IMR-90 (cell line): ENCODE results near the gene FUT9. TPM values are rescaled to one million over a fixed set of nuclear protein-coding genes. Genes with fewer than 3 reads are reported as not detected.

Experiments
- ATAC-seq: fragments of 200-7000 bp; cut with Tn5 transposase; 2 replicates; pipeline ENCODE4 v1.9.1; 2020; ENCODE audit warnings: low read depth, mild to moderate bottlenecking, moderate library complexity
- BruUV-seq: library from RNA; stranded (reverse); fragments of 400-500 nt; replicated peaks from 2 replicates; lab custom pipeline; 2021; lab: Mats Ljungman, UMichigan
- CTCF ChIA-PET: fragments of 300-600 bp; formaldehyde crosslinking; extraction: SDS; loops from one replicate; lab custom pipeline; 2021; ENCODE audit warnings: antibody characterized with exemption; lab: Yijun Ruan, JAX
- POLR2A ChIA-PET: fragments of 300-600 bp; sonication (Branson Sonifier 250); formaldehyde crosslinking; loops from one replicate; lab custom pipeline; 2022; ENCODE audit warnings: antibody characterized with exemption; ENCODE audit not compliant: unreplicated experiment; lab: Charles Lee
- DNase-seq: peaks from one replicate; pipeline ENCODE4 v3.0.0; 2013
- H2AFZ ChIP-seq: replicated peaks from 2 replicates; pipeline ENCODE3; 2013; ENCODE audit warnings: low read length, mild to moderate bottlenecking; ENCODE audit not compliant: poor library complexity
- H2AK5ac ChIP-seq: 2 replicates; pipeline ENCODE4 v1.6.1; 2013; ENCODE audit warnings: low read depth, low read length, inconsistent platforms
- H2AK9ac ChIP-seq: replicated peaks from 2 replicates; pipeline ENCODE3; 2013; ENCODE audit warnings: mild to moderate bottlenecking, low read depth, low read length, moderate library complexity; ENCODE audit not compliant: poor library complexity
- H2BK120ac ChIP-seq: 2 replicates; pipeline ENCODE4 v1.6.1; 2013; ENCODE audit warnings: low read depth, low read length, inconsistent platforms
- H2BK15ac ChIP-seq: 3 replicates; pipeline ENCODE4 v1.6.1; 2013; ENCODE audit warnings: low read depth, low read length, inconsistent platforms
- H2BK20ac ChIP-seq: 2 replicates; pipeline ENCODE4 v1.6.1; 2013; ENCODE audit warnings: low read depth, mild to moderate bottlenecking, inconsistent platforms, low read length, moderate library complexity
- H2BK5ac ChIP-seq: 2 replicates; pipeline ENCODE4 v1.6.1; 2013; ENCODE audit warnings: mild to moderate bottlenecking, low read depth, low read length, inconsistent platforms; ENCODE audit not compliant: poor library complexity, severe bottlenecking
- H3K14ac ChIP-seq: replicated peaks from 2 replicates; pipeline ENCODE4 v1.6.1; 2013; ENCODE audit warnings: low read depth, low read length, inconsistent platforms
- H3K18ac ChIP-seq: 2 replicates; pipeline ENCODE4 v1.6.1; 2013; ENCODE audit warnings: low read depth, low read length, control low read depth
- H3K23ac ChIP-seq: 2 replicates; pipeline ENCODE4 v1.6.1; 2013; ENCODE audit warnings: low read depth, low read length, inconsistent platforms
- H3K27ac ChIP-seq: 2 replicates; pipeline ENCODE4 v1.5.1; 2013; ENCODE audit warnings: mild to moderate bottlenecking, control low read depth, low read length; ENCODE audit not compliant: insufficient read depth
- H3K27me3 ChIP-seq: 2 replicates; pipeline ENCODE4 v1.6.1; 2013; ENCODE audit warnings: low read length; ENCODE audit not compliant: control insufficient read depth, insufficient read depth
- H3K36me3 ChIP-seq: 2 replicates; pipeline ENCODE4 v1.6.1; 2013; ENCODE audit warnings: low read length, mixed read lengths; ENCODE audit not compliant: control insufficient read depth, insufficient read depth
- H3K4ac ChIP-seq: 2 replicates; pipeline ENCODE4 v1.6.1; 2013; ENCODE audit warnings: low read depth, low read length, inconsistent platforms
- H3K4me1 ChIP-seq: 2 replicates; pipeline ENCODE4 v1.6.1; 2013; ENCODE audit warnings: low read length, mixed read lengths; ENCODE audit not compliant: control insufficient read depth, insufficient read depth
- H3K4me2 ChIP-seq: 2 replicates; pipeline ENCODE4 v1.6.1; 2013; ENCODE audit warnings: low read depth, mild to moderate bottlenecking, control low read depth, low read length, moderate library complexity
- H3K4me3 ChIP-seq: 2 replicates; pipeline ENCODE4 v1.5.1; 2013; ENCODE audit warnings: low read depth, mild to moderate bottlenecking, control low read depth, low read length, moderate library complexity; ENCODE audit not compliant: insufficient read depth
- H3K56ac ChIP-seq: 2 replicates; pipeline ENCODE4 v1.6.1; 2013; ENCODE audit warnings: low read length, inconsistent platforms; ENCODE audit not compliant: insufficient read depth; ENCODE audit errors: extremely low read depth
- H3K79me1 ChIP-seq, 2 experiments: 2 replicates each; pipeline ENCODE4 v1.6.1; 2013; ENCODE audit warnings: low read length in 2 of 2, inconsistent platforms in 1 of 2, low read depth in 1 of 2
- H3K9ac ChIP-seq: 2 replicates; pipeline ENCODE4 v1.6.1; 2013; ENCODE audit warnings: low read depth, low read length, control low read depth
- H3K9me1 ChIP-seq: 2 replicates; pipeline ENCODE4 v1.6.1; 2013; ENCODE audit warnings: low read length, inconsistent platforms; ENCODE audit not compliant: insufficient read depth
- H3K9me3 ChIP-seq: 2 replicates; pipeline ENCODE4 v1.6.1; 2013; ENCODE audit warnings: low read length; ENCODE audit not compliant: control insufficient read depth, insufficient read depth
- H4K20me1 ChIP-seq: 2 replicates; pipeline ENCODE4 v1.6.1; 2013; ENCODE audit warnings: low read length, inconsistent platforms; ENCODE audit not compliant: insufficient read depth
- H4K5ac ChIP-seq: 2 replicates; pipeline ENCODE4 v1.6.1; 2013; ENCODE audit warnings: mild to moderate bottlenecking, low read depth, low read length, control low read depth
- H4K8ac ChIP-seq, 2 experiments: 2 replicates each; pipeline ENCODE4 v1.6.1; 2013; ENCODE audit warnings: low read depth in 2 of 2, low read length in 2 of 2, control low read depth in 1 of 2, inconsistent platforms in 1 of 2
- H4K91ac ChIP-seq: 2 replicates; pipeline ENCODE4 v1.6.1; 2013; ENCODE audit warnings: low read depth, low read length, inconsistent platforms; ENCODE audit not compliant: insufficient read depth
- BHLHE40 ChIP-seq: fragments of 150-350 bp; IDR thresholded peaks from 2 replicates; pipeline ENCODE4 v1.6.1; 2016; ENCODE audit warnings: mild to moderate bottlenecking, low read depth, low read length
- CEBPB ChIP-seq: IDR thresholded peaks from 2 replicates; pipeline ENCODE4 v1.6.1; 2012; ENCODE audit warnings: low read depth, low read length, improper control_type of control experiment
- CHD1 ChIP-seq: IDR thresholded peaks from 2 replicates; pipeline ENCODE4 v1.6.1; 2012; ENCODE audit warnings: low read depth, low read length, improper control_type of control experiment
- CTCF ChIP-seq: conservative IDR thresholded peaks from 2 replicates; pipeline ENCODE4 v1.5.1; 2012; ENCODE audit warnings: mild to moderate bottlenecking, low read depth, low read length, improper control_type of control experiment
- ELK1 ChIP-seq: fragments of 150-350 bp; IDR thresholded peaks from 2 replicates; pipeline ENCODE4 v1.6.1; 2016; ENCODE audit warnings: low read depth, mild to moderate bottlenecking, low read length, moderate library complexity, borderline replicate concordance
- FOS ChIP-seq: fragments of 150-350 bp; IDR thresholded peaks from 2 replicates; pipeline ENCODE4 v1.6.1; 2016; ENCODE audit warnings: low read depth, low read length
- MAFK ChIP-seq: IDR thresholded peaks from 2 replicates; pipeline ENCODE4 v1.6.1; 2012; ENCODE audit warnings: low read depth, low read length, improper control_type of control experiment
- MAZ ChIP-seq: IDR thresholded peaks from 2 replicates; pipeline ENCODE4 v1.6.1; 2012; ENCODE audit warnings: low read depth, mild to moderate bottlenecking, low read length, improper control_type of control experiment, moderate library complexity, borderline replicate concordance
- NFE2L2 ChIP-seq: fragments of 150-350 bp; IDR thresholded peaks from 2 replicates; pipeline ENCODE4 v1.6.1; 2016; ENCODE audit warnings: low read depth, mild to moderate bottlenecking, low read length
- POLR2A ChIP-seq: IDR thresholded peaks from 2 replicates; pipeline ENCODE4 v1.6.1; 2012; ENCODE audit warnings: mild to moderate bottlenecking, low read depth, low read length
- RAD21 ChIP-seq: IDR thresholded peaks from 2 replicates; pipeline ENCODE4 v1.6.1; 2012; ENCODE audit warnings: low read length, improper control_type of control experiment
- RFX5 ChIP-seq: IDR thresholded peaks from 2 replicates; pipeline ENCODE4 v1.8.0; 2012; ENCODE audit warnings: low read depth, mild to moderate bottlenecking, low read length, moderate library complexity
- SMC3 ChIP-seq: fragments of 150-350 bp; IDR thresholded peaks from 2 replicates; pipeline ENCODE4 v1.6.1; 2016; ENCODE audit warnings: low read depth, mild to moderate bottlenecking, antibody characterized with exemption, low read length, moderate library complexity
- WGBS, 2 experiments: methylation state at CpG; one replicate each; pipeline versions ENCODE4 v1.1.5 to v1.1.7; 2013; ENCODE audit warnings: missing lambda C conversion rate in 2 of 2; ENCODE audit not compliant: insufficient read length in 1 of 2; ENCODE audit errors: extremely low coverage in 2 of 2; 5-methylcytosine and 5-hydroxymethylcytosine counted together
- dilution Hi-C: fragments of 300-500 bp; cut with HindIII; formaldehyde crosslinking; loops from one replicate; pipeline ENCODE4 v1.14.3; 2018; ENCODE audit warnings: low sequenced_read_pairs; ENCODE audit not compliant: unreplicated experiment
- in situ Hi-C: fragments of 300-500 bp; cut with MboI; formaldehyde crosslinking; loops from 3 replicates; pipeline ENCODE4 v1.14.3; 2019; ENCODE audit warnings: low sequenced_read_pairs, inconsistent platforms, mixed read lengths
- intact Hi-C: fragments of 100-400 bp; cut with micrococcal nuclease; formaldehyde crosslinking; loops from 2 replicates; pipeline ENCODE4 v1.10.0; 2022
- polyA plus RNA-seq, 3 experiments: library from polyadenylated mRNA; depleted of rRNA; stranded (reverse); fragments of >200 nt; gene quantifications; 2 replicates each; pipeline ENCODE4 v1.2.3, GENCODE V29; 2012; ENCODE audit warnings: low replicate concordance in 1 of 3
- total RNA-seq: library from RNA; depleted of rRNA; stranded (reverse); fragments of >200 nt; gene quantifications from 2 replicates; pipeline ENCODE4 v1.2.3, GENCODE V29; 2012
- TF ChIP-seq, protein P1 (sequence below): fragments of 150-350 bp; IDR thresholded peaks from 2 replicates; pipeline ENCODE4 v1.6.1; 2017; ENCODE audit warnings: mild to moderate bottlenecking, antibody characterized with exemption, low read length, low read depth

FUT9 gene
- total and polyA plus RNA-seq, 2 of the 4 experiments (the other 2 are of a cell fraction): under 0.01 TPM; not detected in 1

GRCh38 chr6:96157018-96157565 is 141.3 kb downstream of the FUT9 start:
- WGBS, 2 experiments: no CpG with 5 or more reads among the region's 3 CpGs
- no peak overlapping the region for H2AK5ac ChIP-seq
- no peak for DNase-seq
- intact Hi-C loops: no loop called here
- no peak overlapping the region for H2AK9ac ChIP-seq
- H3K4me3 ChIP-seq: no peak overlapping the region
- H4K8ac ChIP-seq: no peak overlapping the region
- no peak overlapping the region for H3K9ac ChIP-seq
- no peak overlapping the region for H3K23ac ChIP-seq
- H2BK15ac ChIP-seq: no peak overlapping the region
- no peak overlapping the region for H2BK20ac ChIP-seq
- 0 out of 2 replicates have a peak, but pooled peaks cover 1% of the 10 kb centered on the region for H3K9me3 ChIP-seq
- no peaks in the 10 kb centered on the region for H3K9me1 ChIP-seq
- dilution Hi-C loops: no loop called here
- ChIA-PET POLR2A (no interaction called here), CTCF (no interaction called here)
- H3K79me1 ChIP-seq: no peaks in the 10 kb centered on the region
- no peak overlapping the region for H4K5ac ChIP-seq
- H4K20me1 ChIP-seq: no peaks in the 10 kb centered on the region
- no peak overlapping the region for H2BK5ac ChIP-seq
- no peak overlapping the region for H2BK120ac ChIP-seq
- no peak overlapping the region for H3K27ac ChIP-seq
- no peak overlapping the region for H3K18ac ChIP-seq
- no peak for ATAC-seq
- no TSS peak for BruUV-seq
- no peak overlapping the region for H4K91ac ChIP-seq
- no peak overlapping the region for H3K56ac ChIP-seq
- no peak for TF ChIP-seq MAZ
- no peak for TF ChIP-seq RFX5
- no peak for TF ChIP-seq CTCF
- no peak for TF ChIP-seq BHLHE40
- no peak for TF ChIP-seq RAD21
- no peak for TF ChIP-seq CEBPB
- TF ChIP-seq ELK1: no peak
- no peak for TF ChIP-seq POLR2A
- TF ChIP-seq CHD1: no peak
- TF ChIP-seq NFE2L2: no peak
- no peak for TF ChIP-seq MAFK
- no peak for TF ChIP-seq SMC3
- TF ChIP-seq FOS: no peak
- TF ChIP-seq, protein P1, sequence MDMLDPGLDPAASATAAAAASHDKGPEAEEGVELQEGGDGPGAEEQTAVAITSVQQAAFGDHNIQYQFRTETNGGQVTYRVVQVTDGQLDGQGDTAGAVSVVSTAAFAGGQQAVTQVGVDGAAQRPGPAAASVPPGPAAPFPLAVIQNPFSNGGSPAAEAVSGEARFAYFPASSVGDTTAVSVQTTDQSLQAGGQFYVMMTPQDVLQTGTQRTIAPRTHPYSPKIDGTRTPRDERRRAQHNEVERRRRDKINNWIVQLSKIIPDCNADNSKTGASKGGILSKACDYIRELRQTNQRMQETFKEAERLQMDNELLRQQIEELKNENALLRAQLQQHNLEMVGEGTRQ: no peak
- H3K36me3 ChIP-seq: no peaks in the 10 kb centered on the region
- no peaks in the 10 kb centered on the region for H3K27me3 ChIP-seq
- no peak overlapping the region for H2AFZ ChIP-seq
- no peak overlapping the region for H3K4ac ChIP-seq
- no peak overlapping the region for H3K14ac ChIP-seq
- H3K4me2 ChIP-seq: no peak overlapping the region
- no peaks in the 10 kb centered on the region for H3K4me1 ChIP-seq
- in situ Hi-C loops: no loop called here
